ENCODE results near the gene ZNF215.

GRCh38 chr11:6927030-6927617, 898 bp downstream of the ZNF215 start:
- TF ChIP-seq EZH2 (IDR thresholded peaks at IDR 0.05; ENCODE audit: low read length) (no peak), CTCF (optimal IDR thresholded peaks at IDR 0.05 in 1 of 3, IDR thresholded peaks at IDR 0.05 in 1 of 3, conservative IDR thresholded peaks at IDR 0.05 in 1 of 3; ENCODE audit: extremely low read depth in 1 of 3, insufficient read depth in 2 of 3, low read length in 3 of 3) (no peak)
